ENCODE data around the gene FBXL16. TPM values are rescaled to one million over a fixed set of nuclear protein-coding genes. Genes with fewer than 3 reads are reported as not detected.

FBXL16 gene
- polyA plus RNA-seq, 1 experiment = 0.67 TPM

- ChIA-PET POLR2A (no interaction called here), CTCF (interaction anchor here (1.0 kb wide), 1 partner anchor 13 kb away, joined by 4 read pairs; no protein-coding TSS in a partner anchor)
- peaks cover 41% of the 10 kb centered on the region for H3K36me3 ChIP-seq (ENCODE audit: control insufficient read depth, insufficient read depth, low read length)
- no peaks in the 10 kb centered on the region for H3K27me3 ChIP-seq (ENCODE audit: control insufficient read depth, insufficient read depth, low read length)
- DNase-seq (ENCODE audit: low read depth) = no peak
- no peak for TF ChIP-seq CTCF (IDR thresholded peaks at IDR 0.05; ENCODE audit: insufficient read depth, low read depth, low read length)
- no peak overlapping the region for H3K4me3 ChIP-seq (ENCODE audit: low read depth, low read length)
Measured at GRCh38 chr16:673399-673991, 32.1 kb downstream of the FBXL16 start.

DNA sequence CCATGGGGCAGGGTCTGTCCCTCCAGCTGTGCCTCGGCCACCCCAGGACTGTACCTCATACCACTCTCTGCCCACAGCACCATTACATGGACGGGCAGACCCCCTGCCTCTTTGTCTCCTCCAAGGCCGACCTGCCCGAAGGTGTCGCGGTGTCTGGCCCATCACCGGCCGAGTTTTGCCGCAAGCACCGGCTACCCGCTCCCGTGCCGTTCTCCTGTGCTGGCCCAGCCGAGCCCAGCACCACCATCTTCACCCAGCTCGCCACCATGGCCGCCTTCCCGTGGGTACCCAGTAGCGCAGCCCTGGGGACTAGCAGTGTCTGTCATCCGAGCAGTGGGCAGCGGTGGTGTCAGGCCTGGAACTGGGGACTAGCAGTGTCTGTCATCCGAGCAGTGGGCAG, 32.8 kb downstream of the FBXL16 start:
- Histone ChIP-seq H3K4me3 (ENCODE audit: low read depth, low read length) (no peak overlapping the region), H3K36me3 (ENCODE audit: control insufficient read depth, insufficient read depth, low read length) (peaks cover 41% of the 10 kb centered on the region), H3K27me3 (ENCODE audit: control insufficient read depth, insufficient read depth, low read length) (no peaks in the 10 kb centered on the region)
- TF ChIP-seq CTCF (IDR thresholded peaks at IDR 0.05; ENCODE audit: insufficient read depth, low read depth, low read length) = no peak
- POLR2A ChIA-PET = no interaction called here
- DNase-seq (ENCODE audit: low read depth) = no peak
- CTCF ChIA-PET = interaction anchor here (1.0 kb wide), 1 partner anchor 12 kb away, joined by 4 read pairs; no protein-coding TSS in a partner anchor

DNA sequence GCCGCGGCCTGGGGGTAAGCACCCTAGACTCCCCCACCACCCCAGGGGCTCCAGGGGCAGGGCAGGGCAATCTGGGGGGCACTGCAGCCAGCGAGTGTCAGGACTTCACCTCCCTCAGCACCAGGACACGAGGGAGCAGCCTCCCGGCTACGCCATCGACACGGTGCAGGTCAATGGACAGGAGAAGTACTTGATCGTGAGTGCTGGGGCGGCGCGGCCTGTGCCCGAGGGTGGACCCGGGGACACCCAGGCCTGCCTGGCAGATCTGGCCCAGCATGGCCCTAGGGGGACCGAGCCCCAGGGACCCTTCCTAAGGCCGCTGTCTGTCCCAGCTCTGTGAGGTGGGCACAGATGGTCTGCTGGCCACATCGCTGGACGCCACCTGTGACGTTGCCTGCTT, 33.2 kb downstream of the FBXL16 start:
- ChIA-PET POLR2A (no interaction called here), CTCF (no interaction called here)
- H3K27me3 ChIP-seq (ENCODE audit: control insufficient read depth, insufficient read depth, low read length) = no peaks in the 10 kb centered on the region
- no peak for TF ChIP-seq CTCF (IDR thresholded peaks at IDR 0.05; ENCODE audit: insufficient read depth, low read depth, low read length)
- peaks cover 41% of the 10 kb centered on the region for H3K36me3 ChIP-seq (ENCODE audit: control insufficient read depth, insufficient read depth, low read length)
- no peak overlapping the region for H3K4me3 ChIP-seq (ENCODE audit: low read depth, low read length)
- DNase-seq (ENCODE audit: low read depth) = no peak

- no peaks in the 10 kb centered on the region for H3K27me3 ChIP-seq (ENCODE audit: control insufficient read depth, insufficient read depth, low read length)
- peaks cover 41% of the 10 kb centered on the region for H3K36me3 ChIP-seq (ENCODE audit: control insufficient read depth, insufficient read depth, low read length)
- POLR2A ChIA-PET = no interaction called here
- CTCF ChIA-PET = no interaction called here
- H3K4me3 ChIP-seq (ENCODE audit: low read depth, low read length) = no peak overlapping the region
- DNase-seq (ENCODE audit: low read depth) = no peak
- TF ChIP-seq CTCF (IDR thresholded peaks at IDR 0.05; ENCODE audit: insufficient read depth, low read depth, low read length) = no peak
Measured at GRCh38 chr16:671353-672131, 34.1 kb downstream of the FBXL16 start.

DNA sequence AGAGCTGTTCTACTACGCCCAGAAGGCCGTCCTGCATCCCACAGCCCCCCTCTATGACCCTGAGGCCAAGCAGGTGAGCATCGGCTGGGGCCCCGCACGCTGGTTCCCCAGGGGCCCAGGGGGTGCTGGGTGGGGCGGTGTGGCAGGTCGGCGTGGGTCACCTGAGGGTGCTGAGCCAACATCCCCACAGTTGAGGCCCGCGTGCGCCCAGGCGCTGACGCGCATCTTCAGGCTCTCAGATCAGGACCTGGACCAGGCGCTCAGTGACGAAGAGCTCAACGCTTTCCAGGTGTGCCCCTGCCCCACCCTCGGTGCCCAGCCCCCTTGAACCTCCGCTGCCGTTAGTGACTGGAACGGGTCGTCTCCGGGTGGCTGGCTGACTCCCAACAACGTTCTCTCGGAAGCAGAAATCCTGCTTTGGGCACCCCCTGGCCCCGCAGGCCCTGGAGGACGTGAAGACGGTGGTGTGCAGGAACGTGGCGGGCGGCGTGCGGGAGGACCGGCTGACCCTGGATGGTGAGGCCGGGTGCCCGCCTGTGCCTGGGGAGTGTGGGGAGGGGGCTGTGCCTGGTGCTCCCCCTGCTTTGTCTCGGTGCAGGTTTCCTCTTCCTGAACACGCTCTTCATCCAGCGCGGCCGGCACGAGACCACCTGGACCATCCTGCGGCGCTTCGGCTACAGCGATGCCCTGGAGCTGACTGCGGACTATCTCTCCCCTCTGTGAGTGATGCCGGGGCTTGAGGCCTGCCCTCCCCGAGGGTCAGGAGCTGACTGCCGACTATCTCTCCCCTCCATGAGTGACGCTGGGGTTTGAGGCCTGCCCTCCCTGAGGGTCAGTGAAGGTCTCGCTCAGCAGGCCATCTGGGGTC, 34.9 kb downstream of the FBXL16 start:
- Histone ChIP-seq H3K4me3 (ENCODE audit: low read depth, low read length) (no peak overlapping the region), H3K36me3 (ENCODE audit: control insufficient read depth, insufficient read depth, low read length) (peaks cover 41% of the 10 kb centered on the region), H3K27me3 (ENCODE audit: control insufficient read depth, insufficient read depth, low read length) (no peaks in the 10 kb centered on the region)
- CTCF ChIA-PET = interaction anchor here (0.5 to 0.6 kb wide), 2 partner anchors 9 to 27 kb away, joined by 3 to 6 read pairs; partner anchors contain the start of gene STUB1
- POLR2A ChIA-PET = no interaction called here
- TF ChIP-seq CTCF (IDR thresholded peaks at IDR 0.05; ENCODE audit: insufficient read depth, low read depth, low read length) = no peak
- DNase-seq (ENCODE audit: low read depth) = no peak
